Measurements from ENCODE around the gene VOPP1.
"Not testable (repeated sequence)": the region's sequence is repeated elsewhere in the genome, so short reads cannot be mapped to it uniquely, and the experiment has no call there.

VOPP1 gene

DNA sequence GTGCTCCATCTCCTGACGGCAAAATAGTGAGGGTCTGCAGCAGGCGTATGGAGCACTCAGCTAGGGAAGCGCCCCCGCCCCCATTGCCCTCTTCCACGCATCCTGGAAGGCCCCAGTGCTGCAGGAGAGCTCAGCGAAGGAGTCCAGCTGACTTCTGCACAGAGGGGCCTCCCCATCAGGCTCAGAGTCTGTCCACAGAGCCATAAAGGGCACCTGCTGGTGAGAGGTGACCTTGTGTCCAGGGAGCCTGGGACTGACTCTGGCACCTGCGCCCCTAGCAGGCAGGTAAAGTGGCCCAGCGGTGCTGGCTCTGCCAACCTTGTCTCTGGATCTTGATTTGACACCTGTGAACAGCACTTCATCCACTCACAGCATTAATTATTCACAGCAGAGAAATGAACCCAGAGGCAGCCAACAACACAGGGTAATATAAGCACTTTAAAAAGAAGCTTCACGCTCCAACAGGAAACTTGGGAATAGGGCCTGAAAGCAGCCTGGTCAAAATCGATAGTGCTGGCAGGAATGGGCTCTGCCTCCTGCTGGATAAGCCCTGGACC, 59.6 kb downstream of the VOPP1 start:
- no peak overlapping the region for H3K4me3 ChIP-seq (ENCODE audit: low read depth, low read length)
- DNase-seq (ENCODE audit: low read depth): no peak
- TF ChIP-seq CTCF (conservative IDR thresholded peaks at IDR 0.05; ENCODE audit: low read depth, low read length): no peak

DNA sequence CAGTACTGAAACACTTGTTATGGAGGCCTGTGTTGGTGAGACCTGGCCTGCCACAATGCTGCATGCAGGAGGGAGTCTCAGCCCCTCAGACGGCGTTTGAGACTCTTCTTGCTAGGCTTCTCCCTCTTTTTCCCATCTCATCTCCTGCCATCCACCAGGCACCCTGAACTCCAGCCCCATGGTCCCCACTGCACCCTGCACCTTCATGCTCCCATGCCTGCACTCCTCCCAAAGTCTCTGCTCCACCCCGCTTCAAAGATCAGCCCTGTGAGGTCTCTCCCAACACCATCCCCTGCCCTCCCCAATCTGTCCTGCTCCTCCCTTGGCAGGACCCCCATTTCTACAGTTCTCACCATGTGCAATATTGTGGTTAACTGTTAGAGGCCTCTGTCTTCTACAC, 61.7 kb downstream of the VOPP1 start:
- no peak overlapping the region for H3K4me3 ChIP-seq (ENCODE audit: low read depth, low read length)
- no peak for DNase-seq (ENCODE audit: low read depth)
- TF ChIP-seq CTCF (conservative IDR thresholded peaks at IDR 0.05; ENCODE audit: low read depth, low read length): no peak

- DNase-seq (ENCODE audit: low read depth); H3K4me3 ChIP-seq (ENCODE audit: low read depth, low read length): not testable (repeated sequence)
Measured at GRCh38 chr7:55510206-55510605, 62.1 kb downstream of the VOPP1 start.

GRCh38 chr7:55509322-55509721, 63.0 kb downstream of the VOPP1 start:
- TF ChIP-seq CTCF (conservative IDR thresholded peaks at IDR 0.05; ENCODE audit: low read depth, low read length): no peak
- H3K4me3 ChIP-seq (ENCODE audit: low read depth, low read length): no peak overlapping the region
- DNase-seq (ENCODE audit: low read depth): peak; percentile 93

DNA sequence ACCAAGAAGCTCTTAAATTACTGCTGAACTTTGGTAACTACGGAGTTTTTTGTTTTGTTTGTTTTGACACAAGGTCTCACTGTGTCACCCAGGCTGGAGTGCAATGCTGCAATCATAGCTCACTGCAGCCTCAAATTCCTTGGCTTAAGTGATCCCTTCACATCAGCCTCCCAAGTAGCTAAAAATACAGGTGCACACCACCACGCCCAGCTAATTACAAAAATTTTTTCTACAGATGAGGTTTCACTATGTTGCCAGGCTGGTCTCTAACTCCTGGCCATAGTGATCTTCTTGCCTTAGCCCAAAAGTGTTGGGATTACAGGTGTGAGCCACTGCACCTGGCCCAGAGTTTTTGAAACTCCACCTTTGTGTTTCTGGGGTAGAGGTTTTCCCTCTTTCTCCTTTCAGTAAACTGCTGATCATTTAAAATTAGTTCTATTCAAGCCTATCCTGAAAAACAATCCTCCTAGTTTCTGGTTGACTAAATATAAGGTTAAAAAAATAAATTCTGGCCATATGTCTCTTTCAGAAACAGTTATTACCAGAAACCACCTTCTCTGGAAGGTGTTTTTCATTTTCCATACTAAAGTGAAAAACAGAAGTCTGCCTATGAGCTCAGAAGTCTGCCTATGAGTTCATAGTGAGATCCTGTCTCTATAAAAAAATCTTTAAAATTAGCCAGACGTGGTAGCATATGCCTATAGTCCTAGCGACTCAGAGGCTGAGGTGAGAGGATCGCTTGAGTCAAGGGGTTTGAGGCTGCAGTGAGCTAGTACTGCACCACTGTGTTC, 63.9 kb downstream of the VOPP1 start:
- DNase-seq (ENCODE audit: low read depth): peak; percentile 22
- H3K4me3 ChIP-seq (ENCODE audit: low read depth, low read length): no peak overlapping the region
- no peak for TF ChIP-seq CTCF (conservative IDR thresholded peaks at IDR 0.05; ENCODE audit: low read depth, low read length)

DNA sequence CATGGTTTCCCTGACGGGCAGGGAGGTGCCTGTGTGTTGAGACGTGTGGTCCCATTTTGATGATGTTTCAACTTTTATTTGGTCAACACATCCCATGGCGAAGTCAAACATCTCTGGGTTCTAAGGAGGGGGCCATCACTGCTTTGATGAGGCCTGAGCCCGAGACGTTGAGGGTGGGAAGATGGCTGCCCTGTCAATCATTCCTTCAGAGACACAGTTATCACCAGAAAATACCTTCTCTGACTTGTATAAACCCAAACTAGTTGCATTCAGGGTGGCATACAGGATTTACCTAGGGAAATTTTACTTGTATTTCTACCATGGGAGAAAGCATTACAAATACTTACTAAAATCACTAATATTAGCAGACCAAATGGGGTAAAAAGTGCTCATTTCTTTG, 64.6 kb downstream of the VOPP1 start:
- no peak for DNase-seq (ENCODE audit: low read depth)
- no peak overlapping the region for H3K4me3 ChIP-seq (ENCODE audit: low read depth, low read length)
- TF ChIP-seq CTCF (conservative IDR thresholded peaks at IDR 0.05; ENCODE audit: low read depth, low read length): no peak

GRCh38 chr7:55504967-55505658, 67.2 kb downstream of the VOPP1 start:
- no peak overlapping the region for H3K4me3 ChIP-seq (ENCODE audit: low read depth, low read length)
- DNase-seq (ENCODE audit: low read depth): no peak
- no peak for TF ChIP-seq CTCF (conservative IDR thresholded peaks at IDR 0.05; ENCODE audit: low read depth, low read length)

Data from choroid plexus epithelial cell (primary cell).